ENCODE measurements around the gene MTAP.

Gene MTAP

GRCh38 chr9:21830589-21830988, 28.2 kb downstream of the MTAP start:
- no peak overlapping the region for H3K4me3 Mint-ChIP-seq
- no peak overlapping the region for H3K27ac Mint-ChIP-seq
- H3K4me1 Mint-ChIP-seq = no peaks in the 10 kb centered on the region
- DNase-seq = no peak
- H3K9me3 Mint-ChIP-seq = peaks cover 25% of the 10 kb centered on the region
- peaks cover 3% of the 10 kb centered on the region for H3K27me3 Mint-ChIP-seq (ENCODE audit: low read depth, poor library complexity)
- H3K36me3 Mint-ChIP-seq (ENCODE audit: low read depth) = peaks cover 100% of the 10 kb centered on the region
- TF ChIP-seq CTCF (IDR thresholded peaks at IDR 0.05) = no peak

- Mint-ChIP-seq H3K4me3 (no peak overlapping the region), H3K27me3 (ENCODE audit: low read depth, poor library complexity) (peaks cover 3% of the 10 kb centered on the region), H3K27ac (peak overlapping the region; percentile 11), H3K9me3 (peaks cover 28% of the 10 kb centered on the region), H3K4me1 (no peaks in the 10 kb centered on the region), H3K36me3 (ENCODE audit: low read depth) (peaks cover 100% of the 10 kb centered on the region)
- DNase-seq = no peak
- TF ChIP-seq CTCF (IDR thresholded peaks at IDR 0.05) = no peak
Observed at GRCh38 chr9:21831841-21832509, 29.5 kb downstream of the MTAP start.

- Mint-ChIP-seq H3K27ac (peak overlapping the region; percentile 12), H3K27me3 (ENCODE audit: low read depth, poor library complexity) (peaks cover 3% of the 10 kb centered on the region), H3K4me1 (no peaks in the 10 kb centered on the region), H3K4me3 (no peak overlapping the region), H3K36me3 (ENCODE audit: low read depth) (peaks cover 100% of the 10 kb centered on the region), H3K9me3 (peaks cover 41% of the 10 kb centered on the region)
- no peak for TF ChIP-seq CTCF (IDR thresholded peaks at IDR 0.05)
- DNase-seq = no peak
Observed at GRCh38 chr9:21833090-21833801, 30.8 kb downstream of the MTAP start.

- H3K36me3 Mint-ChIP-seq (ENCODE audit: low read depth) = peaks cover 100% of the 10 kb centered on the region
- no peak for TF ChIP-seq CTCF (IDR thresholded peaks at IDR 0.05)
- no peak overlapping the region for H3K27ac Mint-ChIP-seq
- peaks cover 3% of the 10 kb centered on the region for H3K27me3 Mint-ChIP-seq (ENCODE audit: low read depth, poor library complexity)
- H3K4me1 Mint-ChIP-seq = no peaks in the 10 kb centered on the region
- H3K9me3 Mint-ChIP-seq = peaks cover 60% of the 10 kb centered on the region
- DNase-seq = no peak
- no peak overlapping the region for H3K4me3 Mint-ChIP-seq
Observed at GRCh38 chr9:21835121-21835520, 32.7 kb downstream of the MTAP start.

- no peaks in the 10 kb centered on the region for H3K4me1 Mint-ChIP-seq
- no peak for DNase-seq
- peak overlapping the region; percentile 49 for H3K27ac Mint-ChIP-seq
- H3K36me3 Mint-ChIP-seq (ENCODE audit: low read depth) = peaks cover 100% of the 10 kb centered on the region
- H3K9me3 Mint-ChIP-seq = peaks cover 74% of the 10 kb centered on the region
- H3K27me3 Mint-ChIP-seq (ENCODE audit: low read depth, poor library complexity) = peaks cover 3% of the 10 kb centered on the region
- no peak overlapping the region for H3K4me3 Mint-ChIP-seq
- no peak for TF ChIP-seq CTCF (IDR thresholded peaks at IDR 0.05)
Observed at GRCh38 chr9:21836437-21837161, 34.2 kb downstream of the MTAP start.

All from nephron progenitor cell (in vitro differentiated cells).